CD4-positive, alpha-beta T cell treated with Interleukin-17A for 4 hours (primary cell): ENCODE data around the gene COX7A2.

ENCODE experiments used
- DNase-seq: peaks from one replicate; pipeline ENCODE4 v3.0.0-alpha.2; 2020; ENCODE audit warnings: mixed read lengths

The COX7A2 gene

DNA sequence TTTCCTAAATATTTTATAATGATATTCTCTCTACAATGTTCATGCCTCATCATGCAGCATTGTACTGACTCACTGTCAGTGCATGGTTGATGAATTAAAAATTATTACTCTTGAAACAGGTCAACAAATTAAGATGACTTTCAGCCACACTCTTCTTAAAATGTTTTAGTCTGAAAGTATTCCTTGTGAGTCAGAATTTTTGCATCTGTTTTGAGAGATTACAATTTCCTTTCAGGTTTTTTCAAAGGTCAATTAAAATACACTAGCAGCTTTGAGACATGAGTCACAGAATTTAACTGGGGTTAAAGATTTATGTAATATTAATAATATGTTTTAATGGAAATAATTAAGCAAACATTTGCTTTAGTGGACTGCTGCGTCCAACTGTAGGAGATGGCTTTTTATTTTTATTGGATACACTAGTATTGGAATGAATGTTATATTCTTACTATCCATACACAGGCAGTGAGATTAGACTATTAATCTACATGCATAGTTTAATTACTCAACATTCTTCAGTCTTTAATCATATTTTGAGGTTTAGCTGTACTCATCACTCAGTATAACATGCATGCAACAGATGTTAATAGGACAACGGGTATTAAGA is 47.4 kb downstream of the COX7A2 start:
- DNase-seq = no peak

GRCh38 chr6:75188221-75188925 is 55.2 kb downstream of the COX7A2 start:
- DNase-seq = no peak
